GM19193 (cell line): ENCODE measurements around the gene FFAR2.

ENCODE experiments used
- POLR2A ChIP-seq: IDR thresholded peaks from 4 replicates; pipeline ENCODE4 v1.6.1; 2011; ENCODE audit not compliant: insufficient read depth, insufficient read length; ENCODE audit errors: extremely low read depth

FFAR2 gene

DNA sequence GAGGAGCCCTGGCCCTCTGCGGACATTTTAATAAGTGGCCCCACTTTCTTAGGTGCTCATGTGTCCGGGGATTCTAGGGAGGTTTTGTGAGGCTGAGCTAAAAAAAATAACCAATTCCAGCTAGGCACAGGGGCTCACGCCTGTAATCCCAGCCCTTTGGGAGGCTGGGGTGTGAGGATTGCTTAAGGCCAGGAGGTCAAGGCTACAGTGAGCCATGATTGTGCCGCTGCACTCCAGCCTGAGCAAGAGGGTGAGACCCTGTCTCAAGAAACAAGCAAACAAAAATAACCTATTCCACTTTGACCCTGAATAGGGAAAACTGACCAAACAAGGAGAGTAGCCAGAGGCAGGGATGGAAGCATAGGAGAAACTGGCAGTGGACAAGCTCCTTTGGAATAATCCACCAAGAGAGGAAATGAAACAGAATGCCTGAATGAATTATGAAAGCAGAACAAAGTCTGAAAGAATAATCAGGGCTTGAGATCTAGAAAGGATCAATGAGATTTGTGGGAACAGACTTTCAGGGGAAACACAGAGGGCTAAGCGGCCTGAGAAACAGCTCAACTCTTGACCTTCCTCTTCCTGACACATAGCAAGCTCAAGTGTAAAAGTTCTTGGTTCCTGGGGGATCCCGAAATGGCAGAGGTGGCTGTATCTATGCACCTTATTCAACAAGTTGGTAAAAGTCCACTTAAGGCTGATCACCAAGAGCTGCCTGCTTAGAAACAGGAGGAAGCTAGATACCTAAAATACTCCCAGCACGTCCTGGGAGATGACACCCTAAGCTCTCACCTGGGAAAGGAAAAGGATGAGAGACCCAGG is 30.1 kb upstream of the FFAR2 start:
- no peak for TF ChIP-seq POLR2A

DNA sequence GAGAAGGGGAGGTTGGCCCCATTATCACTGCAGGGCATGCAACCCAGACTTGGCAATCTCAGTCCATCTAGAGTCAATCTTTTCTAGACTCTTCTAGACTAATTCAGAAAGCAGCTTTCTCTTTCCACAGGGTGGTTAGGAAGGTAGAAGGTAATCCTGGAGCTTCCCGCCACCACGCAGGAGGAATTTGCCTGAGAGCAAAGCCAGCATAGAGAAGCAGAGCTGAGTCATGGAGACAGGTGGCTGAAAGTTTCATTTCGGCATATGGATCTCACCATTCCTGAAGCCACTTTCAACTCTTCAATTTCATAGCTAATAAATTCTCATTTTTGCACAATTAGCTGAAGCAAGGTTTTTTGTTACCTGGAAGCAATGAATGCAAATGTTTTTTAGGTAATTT is 29.0 kb upstream of the FFAR2 start:
- TF ChIP-seq POLR2A, result no peak

DNA sequence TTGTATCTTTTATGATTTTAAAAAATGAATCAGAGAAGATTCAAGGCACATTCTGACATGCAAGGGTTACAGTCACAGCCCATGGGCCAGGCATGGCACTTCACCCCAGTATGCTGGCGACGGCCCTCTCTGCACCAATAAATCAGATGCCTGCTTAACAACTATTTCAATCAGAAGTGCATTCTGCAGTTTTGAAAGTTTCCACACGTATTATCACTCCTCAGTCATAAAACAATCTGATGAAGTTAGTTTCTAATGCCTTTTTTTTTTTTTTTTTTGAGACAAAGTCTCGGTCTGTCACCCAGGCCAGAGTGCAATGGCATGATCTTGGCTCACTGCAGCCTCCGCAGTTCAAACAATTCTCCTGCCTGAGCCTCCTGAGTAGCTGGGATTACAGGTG is 28.3 kb upstream of the FFAR2 start:
- TF ChIP-seq POLR2A, result no peak

DNA sequence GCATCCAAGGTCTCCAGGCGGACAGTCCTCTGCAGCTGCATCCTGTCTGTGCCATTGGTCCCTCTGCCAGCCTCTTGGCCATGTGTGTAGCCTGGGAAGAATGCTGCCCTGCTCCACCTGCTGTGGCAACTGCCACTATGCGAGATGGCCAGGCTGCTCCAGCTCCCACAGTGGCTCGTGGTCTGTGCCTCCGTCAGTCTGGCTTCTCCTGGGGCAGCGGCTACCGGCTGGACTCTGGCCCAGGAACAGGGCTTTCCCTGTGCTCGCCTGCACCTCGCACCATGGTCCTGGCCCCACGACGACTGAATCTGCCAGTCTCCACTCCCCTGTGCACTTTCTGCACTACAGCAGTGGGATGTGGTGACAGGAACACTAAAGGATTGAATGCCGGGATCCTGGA is 26.7 kb upstream of the FFAR2 start:
- no peak for TF ChIP-seq POLR2A

DNA sequence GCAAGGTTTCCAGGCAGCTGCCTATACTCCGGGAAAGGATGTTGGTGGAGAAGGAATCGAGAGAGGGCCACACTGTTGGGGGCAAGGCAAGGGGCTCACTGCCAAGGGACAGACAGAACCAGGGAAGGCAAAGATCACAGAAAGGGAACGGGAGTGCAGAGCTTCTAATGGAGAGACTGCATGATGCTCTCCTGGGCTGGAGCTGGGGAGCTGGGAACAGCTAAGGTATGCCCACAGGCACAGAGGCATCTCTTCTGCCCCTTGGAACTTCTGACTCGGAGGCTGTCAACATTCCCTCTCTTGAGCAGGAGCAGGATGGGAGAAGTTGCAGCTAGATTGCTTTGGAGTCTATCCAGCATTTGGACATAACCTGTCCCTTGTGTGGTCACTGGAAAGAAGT is 22.4 kb upstream of the FFAR2 start:
- TF ChIP-seq POLR2A, result no peak

DNA sequence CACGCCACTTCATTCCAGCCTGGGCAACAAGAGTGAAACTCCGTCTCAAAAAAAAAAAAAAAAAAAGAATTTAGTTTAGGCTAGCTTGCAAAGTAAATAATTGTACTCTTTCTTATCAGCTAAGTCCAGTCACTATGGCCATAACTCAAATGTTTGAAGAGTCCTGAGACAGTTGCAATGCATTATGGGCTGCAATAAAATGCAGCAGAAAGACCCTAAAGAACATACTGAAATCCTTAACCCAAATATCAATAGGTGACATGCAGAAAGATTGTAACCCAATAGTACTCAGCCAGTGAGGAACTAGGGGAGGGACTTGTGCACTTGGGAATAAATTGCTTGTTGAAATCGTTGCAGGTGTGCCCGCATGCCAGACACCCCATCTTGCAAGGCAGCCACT is 20.9 kb upstream of the FFAR2 start:
- no peak for TF ChIP-seq POLR2A

DNA sequence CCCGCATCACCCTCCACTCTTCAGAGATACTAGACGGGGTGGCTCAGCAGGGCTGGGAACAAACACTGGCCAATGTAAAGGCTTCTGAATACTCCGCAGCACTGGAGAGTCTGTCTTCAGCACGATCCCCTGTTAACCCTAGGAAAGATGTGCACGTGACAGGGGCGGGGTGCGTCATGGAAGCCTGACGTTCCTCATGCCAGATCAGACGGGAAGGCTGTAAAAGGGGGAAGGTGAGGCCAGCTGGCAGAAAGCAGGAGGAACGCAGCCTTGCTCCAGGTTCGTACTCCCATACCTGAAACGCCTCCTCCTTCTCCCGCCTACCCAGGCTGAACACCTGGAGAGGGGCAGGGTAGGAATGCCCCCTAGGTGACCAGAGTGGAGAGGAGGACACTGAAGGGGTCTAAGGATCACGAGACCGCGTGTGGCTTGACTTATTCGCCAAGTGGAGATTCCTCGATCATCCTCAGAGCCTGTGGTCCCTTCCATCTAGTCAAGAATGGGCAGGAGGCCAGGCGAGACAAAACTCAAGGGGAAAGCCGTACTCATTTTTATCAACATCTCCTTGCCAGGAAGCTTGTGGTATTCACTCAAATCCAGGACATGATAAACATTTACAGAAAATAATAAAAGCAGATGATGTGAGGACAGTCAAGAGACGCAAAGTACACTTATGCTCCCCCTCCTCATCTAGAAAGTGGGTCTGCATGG is 18.2 kb upstream of the FFAR2 start:
- no peak for TF ChIP-seq POLR2A

DNA sequence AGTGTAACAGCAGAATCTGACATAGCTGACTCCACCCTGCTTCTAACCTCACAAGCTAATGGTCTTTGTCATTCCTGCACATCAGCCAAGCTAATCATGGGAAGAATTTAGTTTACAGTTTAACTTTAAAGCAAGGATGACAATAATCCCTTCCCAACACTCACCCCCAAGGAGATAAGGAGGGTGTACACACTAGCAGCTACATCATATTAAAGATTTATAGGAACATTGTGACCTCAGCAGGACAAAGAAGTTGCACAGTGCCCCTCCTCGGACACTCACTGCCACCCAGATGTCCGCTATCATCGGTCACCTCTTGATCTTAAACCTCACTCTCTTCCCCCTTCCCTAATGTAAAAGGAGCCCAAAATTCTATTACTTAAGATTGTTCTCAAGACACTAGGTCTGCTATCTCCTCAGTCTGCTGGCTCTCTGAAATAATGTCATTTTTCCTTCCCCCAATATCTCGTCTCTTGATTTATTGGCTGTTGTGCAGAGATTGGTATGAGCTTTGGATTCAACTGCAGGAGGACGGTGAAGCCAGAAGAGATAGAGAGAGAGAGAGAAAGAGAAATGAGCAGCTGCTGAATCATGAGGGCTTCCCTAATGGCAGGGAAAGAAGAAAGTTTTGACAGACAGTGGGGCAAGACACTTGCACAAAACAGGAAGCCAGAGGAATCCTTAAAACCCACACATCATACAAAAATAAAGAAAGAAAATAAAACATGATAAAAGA is 17.5 kb upstream of the FFAR2 start:
- no peak for TF ChIP-seq POLR2A

DNA sequence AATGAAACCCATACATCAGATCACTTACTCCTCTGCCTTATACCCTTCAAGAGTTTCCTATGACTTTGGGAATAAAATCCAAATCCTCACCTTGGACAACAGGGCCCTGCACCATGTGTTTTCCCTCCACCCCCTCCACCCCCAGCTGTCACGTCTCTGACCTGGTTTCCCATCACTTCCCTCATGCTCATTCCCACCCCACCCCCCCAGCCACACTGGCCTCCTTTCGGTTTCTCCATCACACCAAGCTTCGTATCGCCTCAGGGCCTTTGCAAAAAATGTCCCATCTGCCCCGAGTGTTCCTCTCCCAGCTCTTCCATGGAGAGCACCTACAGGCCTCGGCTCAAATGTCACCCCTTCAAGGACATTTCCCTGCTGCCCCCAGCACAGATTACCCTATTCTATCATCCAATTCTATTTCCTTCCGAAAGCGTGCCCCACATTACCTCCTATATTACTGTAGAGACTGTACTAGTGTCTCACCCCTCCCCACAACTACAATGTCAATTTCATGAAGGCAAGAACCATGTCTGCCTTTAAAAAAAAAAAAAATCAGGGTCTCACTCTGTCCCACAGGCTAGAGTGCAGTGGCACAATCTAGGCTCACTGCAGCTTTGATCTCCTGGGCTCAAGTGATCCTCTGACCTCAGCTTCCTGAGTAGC is 16.8 kb upstream of the FFAR2 start:
- no peak for TF ChIP-seq POLR2A

DNA sequence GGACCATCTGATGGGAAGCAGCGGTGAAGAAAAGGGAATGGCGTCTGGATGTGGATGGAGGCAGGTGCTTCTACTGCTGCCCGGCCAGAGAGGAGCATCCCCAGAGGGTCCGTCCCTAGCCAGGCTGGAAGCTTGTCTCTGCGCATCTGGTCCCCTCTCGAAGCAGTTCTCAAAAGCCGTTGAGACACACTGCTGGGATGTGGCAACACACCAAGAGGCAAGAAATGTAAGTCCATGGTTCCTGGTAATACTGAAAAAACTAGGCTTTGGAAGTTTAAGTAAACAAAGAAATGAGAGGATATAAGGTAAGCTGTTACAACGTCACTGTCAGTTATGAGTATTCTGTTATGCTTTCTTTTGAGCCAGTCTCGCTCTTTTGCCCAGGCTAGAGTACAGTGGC is 15.1 kb upstream of the FFAR2 start:
- no peak for TF ChIP-seq POLR2A

DNA sequence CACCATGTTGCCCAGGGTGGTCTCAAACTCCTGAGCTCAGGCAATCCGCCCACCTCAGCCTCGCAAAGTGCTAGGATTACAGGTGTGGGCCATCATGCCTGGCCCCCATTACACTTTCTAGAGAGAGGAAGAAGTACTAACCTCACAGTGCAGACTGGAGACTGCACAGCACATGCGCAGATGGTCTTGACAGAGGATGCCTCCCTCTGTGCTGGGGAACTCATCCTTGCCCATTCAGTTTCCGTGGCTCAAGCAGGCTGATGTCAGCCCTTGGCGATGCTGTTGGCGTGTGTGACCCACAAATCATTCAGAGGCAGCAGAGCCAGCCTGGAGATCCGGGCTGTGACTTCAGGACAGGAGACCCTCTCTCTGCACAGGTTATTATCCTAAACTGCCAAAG is 14.6 kb upstream of the FFAR2 start:
- no peak for TF ChIP-seq POLR2A

DNA sequence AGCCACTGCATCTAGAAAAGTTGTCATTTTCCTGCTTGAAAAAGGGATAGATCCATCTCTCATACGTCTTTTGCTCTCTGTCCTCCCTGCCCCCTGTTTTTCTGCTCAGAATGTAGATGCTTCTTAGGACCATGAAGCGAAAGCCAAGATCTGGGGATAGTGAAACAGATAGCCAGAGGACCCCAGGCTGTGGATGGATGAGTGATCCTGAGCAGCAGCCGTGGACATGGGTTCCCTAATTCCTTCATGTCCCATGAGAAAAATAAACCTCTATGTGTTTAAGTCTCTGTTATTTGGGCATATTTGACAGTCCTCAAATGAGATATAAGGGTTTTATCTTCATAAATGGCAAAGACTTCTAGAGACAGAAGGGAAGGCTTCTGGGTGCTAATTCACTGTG is 12.2 kb upstream of the FFAR2 start:
- no peak for TF ChIP-seq POLR2A

DNA sequence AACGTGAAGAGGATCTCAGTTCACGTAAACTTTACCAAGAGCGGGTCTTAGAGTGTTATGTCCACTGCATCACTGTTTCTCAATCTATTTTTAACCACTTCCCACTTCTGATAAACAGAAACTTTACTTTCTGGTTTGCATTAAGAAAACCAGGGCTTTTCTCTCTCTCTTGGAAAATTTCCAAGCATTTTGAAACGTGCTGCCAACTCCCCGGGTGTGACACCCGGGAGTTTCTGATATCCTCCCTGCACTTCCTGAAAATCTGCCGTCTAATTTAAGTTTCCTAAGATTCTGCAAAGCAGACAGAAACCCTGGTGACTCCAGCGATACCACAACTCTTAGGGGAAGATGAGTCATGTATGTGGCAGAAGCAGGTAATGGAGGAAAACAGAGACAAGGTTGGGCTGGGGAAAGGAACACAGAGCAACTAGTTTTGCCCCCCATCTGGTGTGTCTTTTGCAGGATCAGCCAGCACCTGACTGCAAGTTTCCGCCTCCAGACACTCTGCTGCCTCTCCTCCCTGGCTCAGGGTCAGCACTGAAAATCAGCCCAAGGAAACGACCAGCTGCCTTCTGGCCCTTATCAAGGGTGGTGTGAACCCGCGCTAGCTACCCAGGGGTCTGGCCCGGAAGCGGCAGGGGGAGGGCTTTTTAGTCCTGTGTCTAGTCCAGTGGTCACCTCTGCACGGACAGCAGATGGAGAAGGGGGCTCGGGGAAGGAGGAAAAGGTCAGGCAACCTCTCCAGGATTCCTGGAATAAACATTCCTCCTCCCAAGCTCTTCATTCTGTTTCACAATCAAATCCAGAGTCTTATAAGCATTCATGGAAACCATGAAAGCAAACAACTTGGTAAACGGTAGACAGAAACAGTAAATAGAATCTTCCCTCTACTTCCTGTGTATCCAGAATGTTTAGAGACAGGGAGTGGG is 11.3 kb upstream of the FFAR2 start:
- no peak for TF ChIP-seq POLR2A

DNA sequence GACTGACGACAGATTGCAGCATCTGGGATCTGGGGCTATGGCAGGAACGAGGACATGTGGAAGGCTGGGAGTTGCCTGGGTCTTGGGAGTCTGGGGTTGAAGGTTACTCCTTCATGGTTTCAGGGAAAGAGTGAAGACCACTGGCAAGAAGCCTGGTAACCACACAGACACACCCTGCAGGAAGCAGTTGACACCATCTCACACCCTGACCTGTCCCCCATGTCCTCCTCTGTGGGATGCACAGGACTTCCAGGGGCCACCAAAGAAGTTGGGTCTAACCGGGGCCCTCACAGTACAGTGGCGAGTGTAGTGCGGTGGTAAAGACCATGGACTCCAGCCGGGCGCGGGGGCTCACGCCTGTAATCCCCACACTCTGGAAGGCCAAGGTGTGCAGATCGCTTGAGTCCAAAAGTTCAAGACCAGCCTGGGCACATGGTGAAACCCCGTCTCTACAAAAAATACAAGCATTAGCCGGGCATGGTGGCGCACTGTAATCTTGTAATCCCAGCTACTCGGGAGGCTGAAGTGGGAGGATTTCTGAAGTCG is 10.6 kb upstream of the FFAR2 start:
- no peak for TF ChIP-seq POLR2A
